SK-N-SH treated with all-trans-retinoic acid at 6 μM for 48 hours (cell line): ENCODE results near the gene GFPT1.

Source experiments
- ATAC-seq: fragments of 200-7000 bp; cut with Tn5 transposase; 3 replicates; pipeline ENCODE4 v1.9.1; 2020; ENCODE audit warnings: mild to moderate bottlenecking, moderate library complexity
- ARNTL ChIP-seq: fragments of 450-650 bp; formaldehyde crosslinking; IDR thresholded peaks from 2 replicates; pipeline ENCODE4 v1.5.0; 2020; ENCODE audit warnings: low read depth, mild to moderate bottlenecking, moderate library complexity, borderline replicate concordance
- CREB5 ChIP-seq: fragments of 250-450 bp; sonication (Bioruptor Pico); IDR thresholded peaks from 2 replicates; pipeline ENCODE4 v1.5.1; 2020; ENCODE audit warnings: low read depth, mild to moderate bottlenecking, moderate library complexity
- CSDC2 ChIP-seq: fragments of 250-450 bp; sonication (Bioruptor Pico); IDR thresholded peaks from 2 replicates; pipeline ENCODE4 v1.5.0; 2020; ENCODE audit warnings: mild to moderate bottlenecking, moderate library complexity
- CSRNP3 ChIP-seq: fragments of 250-450 bp; sonication (Bioruptor Pico); IDR thresholded peaks from 2 replicates; pipeline ENCODE4 v1.5.1; 2021; ENCODE audit warnings: mild to moderate bottlenecking, moderate library complexity
- ESRRG ChIP-seq: fragments of 250-450 bp; sonication (Bioruptor Pico); IDR thresholded peaks from 2 replicates; pipeline ENCODE4 v1.6.1; 2021; ENCODE audit warnings: mild to moderate bottlenecking
- GLIS3 ChIP-seq: fragments of 250-450 bp; sonication (Bioruptor Pico); IDR thresholded peaks from 2 replicates; pipeline ENCODE4 v1.5.0; 2020; ENCODE audit warnings: mild to moderate bottlenecking, moderate library complexity
- ISL1 ChIP-seq: fragments of 250-450 bp; sonication (Bioruptor Pico); IDR thresholded peaks from 2 replicates; pipeline ENCODE4 v2.1.2; 2022; ENCODE audit warnings: mild to moderate bottlenecking, moderate library complexity
- OSR1 ChIP-seq: fragments of 250-450 bp; sonication (Bioruptor Pico); IDR thresholded peaks from 2 replicates; pipeline ENCODE4 v1.8.0; 2022; ENCODE audit warnings: moderate library complexity, mild to moderate bottlenecking, inconsistent platforms
- PATZ1 ChIP-seq: fragments of 250-450 bp; sonication (Bioruptor Pico); IDR thresholded peaks from 2 replicates; pipeline ENCODE4 v1.8.0; 2020; ENCODE audit warnings: mild to moderate bottlenecking, moderate library complexity, borderline replicate concordance
- POU6F1 ChIP-seq: fragments of 250-450 bp; sonication (Bioruptor Pico); IDR thresholded peaks from 2 replicates; pipeline ENCODE4 v1.8.0; 2021; ENCODE audit warnings: low read depth, mild to moderate bottlenecking, moderate library complexity, borderline replicate concordance
- PPARA ChIP-seq: fragments of 250-450 bp; sonication (Bioruptor Pico); IDR thresholded peaks from 2 replicates; pipeline ENCODE4 v1.5.0; 2020; ENCODE audit warnings: mild to moderate bottlenecking, borderline replicate concordance
- RARB ChIP-seq: fragments of 250-450 bp; sonication (Bioruptor Pico); IDR thresholded peaks from 2 replicates; pipeline ENCODE4 v1.8.0; 2021; ENCODE audit warnings: mild to moderate bottlenecking, moderate library complexity
- SNAI2 ChIP-seq: fragments of 250-450 bp; sonication (Bioruptor Pico); IDR thresholded peaks from 2 replicates; pipeline ENCODE4 v1.5.0; 2020; ENCODE audit warnings: mild to moderate bottlenecking, moderate library complexity
- TCF4 ChIP-seq: fragments of 250-450 bp; sonication (Bioruptor Pico); IDR thresholded peaks from 2 replicates; pipeline ENCODE4 v1.8.0; 2021; ENCODE audit warnings: mild to moderate bottlenecking, moderate library complexity, borderline replicate concordance
- TOX ChIP-seq: fragments of 250-450 bp; sonication (Bioruptor Pico); IDR thresholded peaks from 2 replicates; pipeline ENCODE4 v1.8.0; 2021; ENCODE audit warnings: mild to moderate bottlenecking, moderate library complexity, borderline replicate concordance
- TSHZ2 ChIP-seq: fragments of 250-450 bp; sonication (Bioruptor Pico); IDR thresholded peaks from 2 replicates; pipeline ENCODE4 v1.5.0; 2020; ENCODE audit warnings: mild to moderate bottlenecking, moderate library complexity
- ZC3H10 ChIP-seq: fragments of 250-450 bp; sonication (Bioruptor Pico); IDR thresholded peaks from 2 replicates; pipeline ENCODE4 v1.5.1; 2021; ENCODE audit warnings: mild to moderate bottlenecking, moderate library complexity
- ZFP3 ChIP-seq: fragments of 250-450 bp; sonication (Bioruptor Pico); IDR thresholded peaks from 2 replicates; pipeline ENCODE4 v1.5.0; 2020; ENCODE audit warnings: mild to moderate bottlenecking, moderate library complexity
- ZFP30 ChIP-seq: fragments of 450-650 bp; formaldehyde crosslinking; IDR thresholded peaks from 2 replicates; pipeline ENCODE4 v1.5.0; 2022; ENCODE audit warnings: mild to moderate bottlenecking, moderate library complexity
- ZNF565 ChIP-seq: fragments of 450-650 bp; formaldehyde crosslinking; conservative IDR thresholded peaks from 2 replicates; pipeline ENCODE4 v1.5.0; 2020; ENCODE audit warnings: low read depth, mild to moderate bottlenecking, moderate library complexity
- ZNF70 ChIP-seq: fragments of 450-650 bp; formaldehyde crosslinking; IDR thresholded peaks from 2 replicates; pipeline ENCODE4 v1.5.0; 2020; ENCODE audit warnings: mild to moderate bottlenecking, moderate library complexity
- ZNF8 ChIP-seq: fragments of 450-650 bp; formaldehyde crosslinking; IDR thresholded peaks from 2 replicates; pipeline ENCODE4 v1.5.0; 2020; ENCODE audit warnings: mild to moderate bottlenecking, moderate library complexity

The GFPT1 gene

GRCh38 chr2:69376403-69376802, 10.6 kb downstream of the GFPT1 start:
- no peak for TF ChIP-seq RARB (CRISPR knock-in tag)
- TF ChIP-seq CSRNP3 (CRISPR knock-in tag), result no peak
- TF ChIP-seq ZC3H10 (CRISPR knock-in tag), result no peak
- no peak for TF ChIP-seq CREB5 (CRISPR knock-in tag)
- TF ChIP-seq SNAI2, result no peak
- no peak for TF ChIP-seq PPARA (CRISPR knock-in tag)
- TF ChIP-seq POU6F1 (CRISPR knock-in tag), result no peak
- no peak for TF ChIP-seq ZFP3
- no peak for TF ChIP-seq ARNTL
- no peak for TF ChIP-seq OSR1
- TF ChIP-seq ZNF8 (CRISPR knock-in tag), result no peak
- no peak for TF ChIP-seq TSHZ2 (CRISPR knock-in tag)
- no peak for TF ChIP-seq TCF4 (CRISPR knock-in tag)
- TF ChIP-seq GLIS3 (CRISPR knock-in tag), result no peak
- TF ChIP-seq ZNF70 (CRISPR knock-in tag), result no peak
- no peak for TF ChIP-seq ZFP30 (CRISPR knock-in tag)
- no peak for TF ChIP-seq ESRRG (CRISPR knock-in tag)
- no peak for TF ChIP-seq CSDC2
- no peak for TF ChIP-seq TOX

GRCh38 chr2:69375494-69376353, 11.3 kb downstream of the GFPT1 start:
- peak; percentile 78 for ATAC-seq
- TF ChIP-seq SNAI2 (no peak), CSRNP3 (CRISPR knock-in tag) (no peak), ZNF8 (CRISPR knock-in tag) (no peak), ARNTL (no peak), TSHZ2 (CRISPR knock-in tag) (no peak), ZNF565 (CRISPR knock-in tag) (no peak), ZNF70 (CRISPR knock-in tag) (no peak), PPARA (CRISPR knock-in tag) (no peak), ZFP30 (CRISPR knock-in tag) (no peak), ZFP3 (no peak), ZC3H10 (CRISPR knock-in tag) (no peak), GLIS3 (CRISPR knock-in tag) (no peak), PATZ1 (no peak), POU6F1 (CRISPR knock-in tag) (no peak), CSDC2 (no peak), ISL1 (CRISPR knock-in tag) (no peak)
- TF ChIP-seq, all 23 proteins: peak for 0

More at GRCh38 chr2:69376403-69376802, 10.6 kb downstream of the GFPT1 start:
- ATAC-seq, result no peak
